HG02642 (cell line): ENCODE data around the gene CDC42EP3.

Experiments
- ATAC-seq: cut with Tn5 transposase; IDR thresholded peaks from one replicate; pipeline ENCODE4 v1.9.1; 2021; ENCODE audit warnings: mild to moderate bottlenecking; ENCODE audit not compliant: unreplicated experiment, poor library complexity

Gene CDC42EP3

GRCh38 chr2:37593024-37593423 is 78.4 kb downstream of the CDC42EP3 start:
- ATAC-seq = no peak
